Common myeloid progenitor, CD34-positive (primary cell): ENCODE data around the gene TBX6.
"Not testable (repeated sequence)": the region's sequence is repeated elsewhere in the genome, so short reads cannot be mapped to it uniquely, and the experiment has no call there.

Experiments
- CTCF ChIA-PET: fragments of 350-600 bp; sonication (Branson Sonifier 250); formaldehyde crosslinking; loops from one replicate; lab custom pipeline; 2021; ENCODE audit warnings: antibody characterized with exemption; lab: Charles Lee
- POLR2A ChIA-PET: fragments of 350-600 bp; sonication (Branson Sonifier 250); formaldehyde crosslinking; loops from one replicate; lab custom pipeline; 2021; ENCODE audit warnings: antibody characterized with exemption; lab: Charles Lee
- DNase-seq, 3 donors: peaks; one replicate each; pipeline versions ENCODE4 v3.0.0 to v3.0.0-alpha.2; 2013
- H3K27ac ChIP-seq, 2 experiments: 1 replicate in 1 of 2; 2 replicates in 1 of 2; pipeline ENCODE4 v1.7.0; 2013; ENCODE audit warnings: inconsistent platforms in 2 of 2, low read length in 2 of 2, mild to moderate bottlenecking in 2 of 2, low read depth in 1 of 2, moderate library complexity in 1 of 2; ENCODE audit not compliant: severe bottlenecking in 2 of 2, insufficient read depth in 1 of 2, poor library complexity in 1 of 2
- H3K27me3 ChIP-seq, 5 experiments: replicated peaks in 2 of 5; 1 replicate in 3 of 5; 2 replicates in 2 of 5; pipeline versions ENCODE4 v1.6.1 to v1.7.0; 2013; ENCODE audit warnings: low read length in 4 of 5, mild to moderate bottlenecking in 2 of 5, moderate library complexity in 2 of 5, inconsistent platforms in 1 of 5; ENCODE audit not compliant: insufficient read depth in 5 of 5, control insufficient read depth in 4 of 5
- H3K36me3 ChIP-seq, 4 experiments: 1 replicate in 2 of 4; 2 replicates in 2 of 4; pipeline versions ENCODE4 v1.6.1 to v1.7.0; 2013; ENCODE audit warnings: low read length in 3 of 4, control low read depth in 1 of 4, mild to moderate bottlenecking in 1 of 4; ENCODE audit not compliant: control insufficient read depth in 4 of 4, insufficient read depth in 4 of 4
- H3K4me1 ChIP-seq, 4 experiments: 1 replicate in 3 of 4; 2 replicates in 1 of 4; pipeline versions ENCODE4 v1.6.1 to v1.7.1; 2013; ENCODE audit warnings: low read length in 3 of 4, mild to moderate bottlenecking in 3 of 4, control low read depth in 1 of 4, inconsistent platforms in 1 of 4, moderate library complexity in 1 of 4; ENCODE audit not compliant: control insufficient read depth in 4 of 4, insufficient read depth in 4 of 4; ENCODE audit errors: control extremely low read depth in 1 of 4
- H3K4me3 ChIP-seq, 7 experiments: 1 replicate in 4 of 7; 2 replicates in 3 of 7; pipeline versions ENCODE4 v1.5.1 to v1.7.0; 2013; ENCODE audit warnings: mild to moderate bottlenecking in 7 of 7, low read length in 6 of 7, moderate library complexity in 6 of 7, inconsistent platforms in 2 of 7, low read depth in 2 of 7, control low read depth in 1 of 7; ENCODE audit not compliant: insufficient read depth in 4 of 7, control insufficient read depth in 1 of 7; ENCODE audit errors: extremely low read depth in 1 of 7
- H3K9me3 ChIP-seq, 5 experiments: 1 replicate in 4 of 5; 2 replicates in 1 of 5; pipeline versions ENCODE4 v1.6.1 to v1.7.1; 2013; ENCODE audit warnings: low read length in 4 of 5, mild to moderate bottlenecking in 2 of 5, inconsistent platforms in 1 of 5, low read depth in 1 of 5, moderate library complexity in 1 of 5; ENCODE audit not compliant: control insufficient read depth in 4 of 5, insufficient read depth in 2 of 5; ENCODE audit errors: control extremely low read depth in 1 of 5
- WGBS: methylation state at CpG from one replicate; pipeline ENCODE4 v1.1.5; 2013; ENCODE audit not compliant: insufficient coverage; 5-methylcytosine and 5-hydroxymethylcytosine counted together

Gene TBX6

GRCh38 chr16:30051518-30051917, 40.2 kb downstream of the TBX6 start:
- CTCF ChIA-PET: interaction anchor here (0.9 to 3.2 kb wide), 3 partner anchors 14 to 41 kb away, joined by 3 to 14 read pairs (median 5); partner anchors contain the start of genes ALDOA and TBX6
- Histone ChIP-seq H3K9me3 (no peaks in the 10 kb centered on the region), H3K36me3 (no peaks in the 10 kb centered on the region), H3K4me1 (peaks cover 0 to 22% (median 12%) of the 10 kb centered on the region in 4 experiments), H3K27ac (no peak overlapping the region), H3K27me3 (no peaks in the 10 kb centered on the region), H3K4me3 (no peak overlapping the region)
- POLR2A ChIA-PET: no interaction called here
- WGBS: 100% methylated on average over 3 of the region's 3 CpGs
- DNase-seq: no peak

GRCh38 chr16:30049871-30050270, 41.9 kb downstream of the TBX6 start:
- DNase-seq: no peak
- POLR2A ChIA-PET: no interaction called here
- Histone ChIP-seq H3K4me1 (peaks cover 0 to 17% (median 10%) of the 10 kb centered on the region in 4 experiments), H3K36me3 (no peaks in the 10 kb centered on the region), H3K4me3 (no peak overlapping the region), H3K9me3 (no peaks in the 10 kb centered on the region), H3K27me3 (no peaks in the 10 kb centered on the region), H3K27ac (no peak overlapping the region)
- CTCF ChIA-PET: interaction anchor here (1.0 to 1.8 kb wide), 4 partner anchors 9 to 25 kb away, joined by 3 to 10 read pairs (median 5); partner anchors contain the start of gene TLCD3B
- WGBS: 98% methylated on average over 7 of the region's 8 CpGs

DNA sequence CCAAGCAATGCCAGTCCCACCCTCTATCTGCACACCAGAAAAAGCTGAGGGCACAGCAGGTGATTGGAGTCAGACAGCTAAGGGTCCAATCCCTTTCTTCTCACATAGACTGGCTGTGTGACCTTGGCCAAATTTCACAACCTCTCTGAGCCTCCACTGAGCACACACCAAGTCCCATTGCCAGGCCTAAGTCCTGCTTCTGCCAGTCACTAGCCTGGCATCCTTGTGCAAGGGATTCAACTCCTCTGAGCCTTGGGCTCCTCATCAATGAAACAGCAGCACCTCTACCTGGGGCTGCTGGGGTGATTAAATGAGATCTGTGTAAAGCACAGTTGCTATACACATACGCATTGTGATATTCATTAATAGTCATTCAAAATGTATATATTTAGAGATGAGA, 45.1 kb downstream of the TBX6 start:
- no peak overlapping the region for H3K27ac ChIP-seq
- H3K4me3 ChIP-seq: no peak overlapping the region
- no peaks in the 10 kb centered on the region for H3K9me3 ChIP-seq
- no peaks in the 10 kb centered on the region for H3K36me3 ChIP-seq
- no peak for DNase-seq
- ChIA-PET CTCF (interaction anchor here (1.0 to 8.0 kb wide), 2 partner anchors 9 to 10 kb away, joined by 6 to 76 read pairs; a partner anchor contains a TSS), POLR2A (no interaction called here)
- H3K27me3 ChIP-seq: no peaks in the 10 kb centered on the region
- H3K4me1 ChIP-seq: no peaks in the 10 kb centered on the region
- no CpG with 5 or more reads among the region's 1 CpG for WGBS

DNA sequence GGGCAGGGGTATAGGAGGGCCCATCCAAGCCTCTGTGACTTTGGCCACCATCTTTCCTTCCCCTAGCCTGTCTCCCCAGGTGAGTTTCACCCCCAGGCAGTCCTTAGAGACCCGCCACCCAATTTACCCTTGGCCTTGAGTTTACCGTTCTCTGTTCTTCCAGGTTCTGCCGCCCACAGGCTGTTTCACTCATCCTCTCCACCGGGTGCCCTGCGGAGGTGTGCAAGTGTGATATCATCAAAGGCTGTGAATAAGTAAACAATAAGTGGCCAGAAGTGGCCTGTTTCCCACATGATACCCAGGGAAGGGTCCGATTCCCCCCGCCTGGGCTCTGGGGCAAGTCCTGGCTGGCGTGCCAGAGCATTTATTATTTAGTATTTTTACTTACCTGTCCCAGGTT, 45.5 kb downstream of the TBX6 start:
- no peak for DNase-seq
- Histone ChIP-seq H3K4me3 (no peak overlapping the region), H3K9me3 (no peaks in the 10 kb centered on the region), H3K36me3 (no peaks in the 10 kb centered on the region), H3K27ac (no peak overlapping the region), H3K27me3 (no peaks in the 10 kb centered on the region), H3K4me1 (no peaks in the 10 kb centered on the region)
- ChIA-PET CTCF (interaction anchor here (8.0 kb wide), 1 partner anchor 10 kb away, joined by 76 read pairs; a partner anchor contains a TSS), POLR2A (no interaction called here)
- 96% methylated on average over 4 of the region's 8 CpGs for WGBS

DNA sequence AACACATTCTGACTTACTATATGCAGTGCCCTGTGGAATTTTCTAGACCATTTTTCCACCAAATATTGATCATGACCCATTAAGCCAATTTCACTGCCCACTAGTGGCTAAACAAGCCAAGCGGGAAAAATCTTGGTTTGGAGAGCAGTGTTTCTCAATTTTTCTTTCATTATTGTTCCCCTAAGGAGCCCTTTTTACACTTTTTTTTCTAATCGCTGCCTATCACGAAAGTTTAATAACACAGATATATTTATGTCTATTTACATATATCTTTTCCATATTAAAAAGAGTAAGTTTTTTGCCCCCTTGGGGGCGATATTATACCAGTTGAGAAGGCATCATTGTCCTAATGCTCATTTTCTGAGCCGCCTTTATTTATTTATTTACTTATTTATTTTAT, 49.9 kb downstream of the TBX6 start:
- Histone ChIP-seq H3K27me3 (no peaks in the 10 kb centered on the region), H3K9me3 (no peaks in the 10 kb centered on the region), H3K4me3 (no peak overlapping the region), H3K36me3 (no peaks in the 10 kb centered on the region), H3K4me1 (peaks cover 0 to 5% (median 3%) of the 10 kb centered on the region in 4 experiments), H3K27ac (no peak overlapping the region)
- CTCF ChIA-PET: interaction anchor here (0.7 to 8.0 kb wide), 6 partner anchors 10 to 49 kb away, joined by 3 to 76 read pairs (median 13); partner anchors contain the start of genes C16orf92, TBX6 and TLCD3B
- POLR2A ChIA-PET: no interaction called here
- peak; percentile 57 to 75 (median 70) for DNase-seq
- 40% methylated on average over 1 of the region's 5 CpGs for WGBS

DNA sequence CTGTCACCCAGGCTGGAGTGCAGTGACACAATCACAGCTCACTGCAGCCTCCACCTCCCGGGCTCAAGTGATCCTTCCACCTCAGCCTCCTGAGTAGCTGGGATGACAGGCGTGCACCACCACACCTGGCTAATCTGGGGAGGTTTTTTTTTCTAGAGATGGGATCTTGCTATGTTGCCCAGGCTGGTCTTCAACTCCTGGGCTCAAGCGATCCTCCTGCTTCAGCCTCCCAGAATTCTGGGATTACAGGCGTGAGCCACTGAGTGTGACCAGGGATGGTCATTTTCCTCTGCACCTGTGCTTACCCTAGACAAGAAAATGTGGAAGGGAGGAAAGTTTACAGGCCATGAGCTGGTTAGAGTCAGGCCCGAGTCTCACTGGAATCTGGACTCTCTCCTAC, 51.0 kb downstream of the TBX6 start:
- H3K4me3 ChIP-seq, POLR2A ChIA-PET, H3K27ac ChIP-seq, H3K9me3 ChIP-seq, H3K4me1 ChIP-seq, H3K36me3 ChIP-seq, DNase-seq, H3K27me3 ChIP-seq: not testable (repeated sequence)
- 94% methylated on average over 4 of the region's 5 CpGs for WGBS
- CTCF ChIA-PET: interaction anchor here (0.9 to 8.0 kb wide), 4 partner anchors 9 to 51 kb away, joined by 5 to 76 read pairs (median 22); partner anchors contain the start of genes TBX6 and TLCD3B

GRCh38 chr16:30040221-30040620, 51.5 kb downstream of the TBX6 start:
- H3K27me3 ChIP-seq: peaks cover 0 to 2% (median 0%) of the 10 kb centered on the region in 5 experiments
- ChIA-PET CTCF (interaction anchor here (0.7 to 8.0 kb wide), 4 partner anchors 12 to 273 kb away, joined by 3 to 76 read pairs (median 12); partner anchors contain the start of gene TBX6), POLR2A (no interaction called here)
- DNase-seq: peak in 2 of 3 donors; percentile 76 to 84
- WGBS: 0% methylated on average over 2 of the region's 5 CpGs
- no peaks in the 10 kb centered on the region for H3K9me3 ChIP-seq
- H3K4me3 ChIP-seq: peak overlapping the region in 1 of 7 experiments; percentile 23
- no peaks in the 10 kb centered on the region for H3K36me3 ChIP-seq
- peaks cover 0 to 5% (median 3%) of the 10 kb centered on the region in 4 experiments for H3K4me1 ChIP-seq
- no peak overlapping the region for H3K27ac ChIP-seq
